Measurements from ENCODE around the gene DPY19L2.
"Not testable (repeated sequence)": the region's sequence is repeated elsewhere in the genome, so short reads cannot be mapped to it uniquely, and the experiment has no call there.

The DPY19L2 gene

DNA sequence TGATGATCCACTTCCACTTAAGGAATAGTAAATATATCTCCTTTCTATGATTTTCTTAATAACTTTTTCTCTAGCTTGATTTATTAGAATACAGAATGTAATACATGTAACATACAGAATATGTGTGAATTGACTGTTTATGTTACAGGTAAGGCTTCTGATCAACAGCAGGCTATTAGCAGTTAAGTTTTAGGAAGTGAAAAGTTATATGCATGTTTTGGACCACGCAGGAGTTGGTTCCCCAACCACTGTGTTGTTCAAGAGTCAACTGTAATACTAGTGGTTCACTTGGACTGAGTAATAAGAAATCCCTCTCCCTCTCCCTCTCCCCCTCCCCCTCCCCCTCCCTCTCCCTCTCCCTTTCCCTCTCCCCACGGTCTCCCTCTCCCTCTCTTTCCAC, 17.5 kb upstream of the DPY19L2 start:
- not testable (repeated sequence) for H3K4me1 Mint-ChIP-seq (ENCODE audit: low read depth); H3K4me3 Mint-ChIP-seq; H3K36me3 Mint-ChIP-seq (ENCODE audit: low read depth); DNase-seq (ENCODE audit: low spot score); H3K27ac Mint-ChIP-seq; H3K9me3 Mint-ChIP-seq; H3K27me3 Mint-ChIP-seq (ENCODE audit: low read depth)

- H3K4me1 Mint-ChIP-seq (ENCODE audit: low read depth); H3K36me3 Mint-ChIP-seq (ENCODE audit: low read depth); H3K9me3 Mint-ChIP-seq; DNase-seq (ENCODE audit: low spot score); H3K27me3 Mint-ChIP-seq (ENCODE audit: low read depth); H3K27ac Mint-ChIP-seq; H3K4me3 Mint-ChIP-seq: not testable (repeated sequence)
These were observed 14.3 kb upstream of the DPY19L2 start for GRCh38 chr12:63682617-63683016.

GRCh38 chr12:63680758-63681157, 12.5 kb upstream of the DPY19L2 start:
- not testable (repeated sequence) for H3K36me3 Mint-ChIP-seq (ENCODE audit: low read depth); DNase-seq (ENCODE audit: low spot score); H3K4me3 Mint-ChIP-seq; H3K27me3 Mint-ChIP-seq (ENCODE audit: low read depth); H3K9me3 Mint-ChIP-seq; H3K4me1 Mint-ChIP-seq (ENCODE audit: low read depth); H3K27ac Mint-ChIP-seq

DNA sequence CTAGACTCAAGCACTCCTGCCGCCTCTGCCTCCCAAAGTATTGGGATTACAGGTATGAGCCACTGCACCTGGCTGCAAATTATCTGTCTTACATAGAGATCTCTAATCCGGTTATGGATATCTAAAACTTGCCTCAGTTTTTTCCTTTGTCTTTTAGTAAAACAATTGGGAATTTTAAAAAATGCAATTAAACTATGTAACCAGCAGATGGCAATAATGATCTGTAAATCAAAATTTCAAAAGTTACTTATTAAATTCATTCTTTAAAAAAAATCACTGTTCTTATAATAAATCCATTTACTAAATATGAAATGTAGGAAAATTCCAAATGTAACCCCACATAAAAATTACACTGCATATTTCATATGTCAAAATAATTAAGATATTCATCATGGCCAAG, 4.3 kb upstream of the DPY19L2 start:
- H3K27me3 Mint-ChIP-seq (ENCODE audit: low read depth) = peaks cover 32% of the 10 kb centered on the region
- DNase-seq (ENCODE audit: low spot score); H3K4me3 Mint-ChIP-seq; H3K9me3 Mint-ChIP-seq; H3K36me3 Mint-ChIP-seq (ENCODE audit: low read depth); H3K4me1 Mint-ChIP-seq (ENCODE audit: low read depth); H3K27ac Mint-ChIP-seq: not testable (repeated sequence)

DNA sequence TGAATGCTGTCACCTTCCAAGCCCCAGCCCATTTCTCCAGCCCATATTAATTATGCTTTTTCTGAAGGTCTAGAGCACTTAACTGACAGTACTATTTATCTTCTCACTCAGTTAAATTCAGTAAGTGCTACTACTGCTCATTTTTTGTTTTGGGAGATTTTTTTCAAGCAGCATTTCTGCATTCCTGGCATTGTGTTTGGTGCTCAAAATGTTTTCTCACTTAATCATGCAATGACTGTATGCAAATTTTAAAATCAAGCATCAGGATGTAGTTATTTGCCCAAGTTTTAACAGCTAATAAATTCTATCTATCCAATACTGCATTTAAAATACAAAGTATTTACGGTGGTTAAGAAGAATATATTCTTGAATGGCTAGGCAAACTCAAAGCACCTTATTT, 1.6 kb upstream of the DPY19L2 start:
- H3K27ac Mint-ChIP-seq; H3K36me3 Mint-ChIP-seq (ENCODE audit: low read depth); H3K4me1 Mint-ChIP-seq (ENCODE audit: low read depth); H3K9me3 Mint-ChIP-seq; DNase-seq (ENCODE audit: low spot score): not testable (repeated sequence)
- Mint-ChIP-seq H3K4me3 (peak overlapping the region; percentile 53), H3K27me3 (ENCODE audit: low read depth) (peaks cover 42% of the 10 kb centered on the region)

GRCh38 chr12:63669427-63669826, 1.1 kb upstream of the DPY19L2 start:
- peaks cover 43% of the 10 kb centered on the region for H3K27me3 Mint-ChIP-seq (ENCODE audit: low read depth)
- not testable (repeated sequence) for DNase-seq (ENCODE audit: low spot score); H3K4me1 Mint-ChIP-seq (ENCODE audit: low read depth); H3K9me3 Mint-ChIP-seq; H3K27ac Mint-ChIP-seq; H3K36me3 Mint-ChIP-seq (ENCODE audit: low read depth)
- H3K4me3 Mint-ChIP-seq = peak overlapping the region; percentile 81

GRCh38 chr12:63668800-63669365, 590 bp upstream of the DPY19L2 start:
- Mint-ChIP-seq H3K4me3 (peak overlapping the region; percentile 81), H3K27me3 (ENCODE audit: low read depth) (peaks cover 45% of the 10 kb centered on the region)
- H3K27ac Mint-ChIP-seq; H3K9me3 Mint-ChIP-seq; H3K36me3 Mint-ChIP-seq (ENCODE audit: low read depth); H3K4me1 Mint-ChIP-seq (ENCODE audit: low read depth): not testable (repeated sequence)
- DNase-seq (ENCODE audit: low spot score) = peak; percentile 13

DNA sequence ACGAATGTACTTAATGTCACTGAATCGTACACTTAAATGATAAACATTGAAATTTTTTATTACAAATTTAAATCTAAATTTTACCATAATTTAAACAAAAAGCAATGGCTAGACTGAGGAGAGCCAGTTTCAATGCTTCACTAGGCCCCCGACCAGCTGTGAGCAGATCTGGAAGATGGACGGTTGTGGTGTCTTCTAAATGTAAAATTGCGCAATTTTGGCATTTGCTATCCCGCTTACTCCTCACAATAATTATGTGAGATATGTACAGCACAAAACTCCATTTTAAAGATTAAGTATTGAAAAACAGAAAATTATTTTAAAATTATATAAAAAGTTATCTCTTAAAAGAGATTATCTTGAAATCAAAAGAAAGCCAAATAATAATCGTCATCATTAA, 5.3 kb downstream of the DPY19L2 start:
- not testable (repeated sequence) for H3K27ac Mint-ChIP-seq; H3K9me3 Mint-ChIP-seq; H3K4me1 Mint-ChIP-seq (ENCODE audit: low read depth); DNase-seq (ENCODE audit: low spot score); H3K36me3 Mint-ChIP-seq (ENCODE audit: low read depth); H3K4me3 Mint-ChIP-seq
- H3K27me3 Mint-ChIP-seq (ENCODE audit: low read depth) = peaks cover 21% of the 10 kb centered on the region

DNA sequence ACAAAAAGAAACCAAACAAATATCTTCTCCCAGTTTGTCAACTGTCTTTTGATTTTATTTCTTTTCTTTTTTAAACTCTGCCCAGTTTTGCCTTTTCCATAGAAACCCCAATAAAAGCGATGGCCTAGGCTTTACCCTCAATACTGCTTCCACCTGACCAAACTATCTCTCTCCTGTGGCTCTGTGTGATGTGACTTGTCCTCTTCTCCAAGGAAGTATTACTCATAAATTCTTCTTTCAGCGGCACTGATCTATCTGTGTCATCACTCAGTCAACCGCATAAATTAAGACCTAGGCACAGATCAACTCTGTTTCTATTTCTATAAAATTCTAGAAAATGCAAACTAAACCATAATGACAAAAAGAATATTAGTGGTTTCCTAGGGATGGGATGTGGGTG, 9.8 kb downstream of the DPY19L2 start:
- H3K4me1 Mint-ChIP-seq (ENCODE audit: low read depth); H3K4me3 Mint-ChIP-seq; H3K27ac Mint-ChIP-seq; H3K36me3 Mint-ChIP-seq (ENCODE audit: low read depth); H3K9me3 Mint-ChIP-seq; H3K27me3 Mint-ChIP-seq (ENCODE audit: low read depth); DNase-seq (ENCODE audit: low spot score): not testable (repeated sequence)

GRCh38 chr12:63656407-63656806, 11.9 kb downstream of the DPY19L2 start:
- not testable (repeated sequence) for H3K27ac Mint-ChIP-seq; H3K36me3 Mint-ChIP-seq (ENCODE audit: low read depth); H3K4me1 Mint-ChIP-seq (ENCODE audit: low read depth); H3K27me3 Mint-ChIP-seq (ENCODE audit: low read depth); DNase-seq (ENCODE audit: low spot score); H3K9me3 Mint-ChIP-seq; H3K4me3 Mint-ChIP-seq

GRCh38 chr12:63655543-63656257, 12.6 kb downstream of the DPY19L2 start:
- DNase-seq (ENCODE audit: low spot score); H3K4me3 Mint-ChIP-seq; H3K36me3 Mint-ChIP-seq (ENCODE audit: low read depth); H3K4me1 Mint-ChIP-seq (ENCODE audit: low read depth); H3K27me3 Mint-ChIP-seq (ENCODE audit: low read depth); H3K27ac Mint-ChIP-seq; H3K9me3 Mint-ChIP-seq: not testable (repeated sequence)

DNA sequence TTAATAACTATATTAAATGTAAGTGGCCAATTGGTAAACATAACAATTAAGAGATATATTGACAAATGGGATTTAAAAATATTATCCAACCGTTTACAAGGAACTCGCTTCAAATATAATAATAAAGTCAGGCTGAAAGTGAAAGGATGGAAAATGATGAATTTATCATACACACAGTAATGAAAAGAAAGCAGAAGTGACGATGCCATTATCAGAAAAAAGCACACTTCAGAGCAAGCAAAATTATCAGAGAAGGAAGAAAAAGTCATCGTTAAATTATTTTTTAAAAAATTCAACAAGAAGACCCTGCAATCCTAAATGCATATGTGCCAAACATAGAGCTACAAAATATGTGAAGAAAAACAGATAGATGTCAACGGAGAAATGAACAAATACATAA, 13.8 kb downstream of the DPY19L2 start:
- H3K4me3 Mint-ChIP-seq; H3K4me1 Mint-ChIP-seq (ENCODE audit: low read depth); H3K27ac Mint-ChIP-seq; H3K36me3 Mint-ChIP-seq (ENCODE audit: low read depth); H3K27me3 Mint-ChIP-seq (ENCODE audit: low read depth); DNase-seq (ENCODE audit: low spot score); H3K9me3 Mint-ChIP-seq: not testable (repeated sequence)

GRCh38 chr12:63649517-63649916, 18.8 kb downstream of the DPY19L2 start:
- H3K4me1 Mint-ChIP-seq (ENCODE audit: low read depth) = not testable (repeated sequence)

DNA sequence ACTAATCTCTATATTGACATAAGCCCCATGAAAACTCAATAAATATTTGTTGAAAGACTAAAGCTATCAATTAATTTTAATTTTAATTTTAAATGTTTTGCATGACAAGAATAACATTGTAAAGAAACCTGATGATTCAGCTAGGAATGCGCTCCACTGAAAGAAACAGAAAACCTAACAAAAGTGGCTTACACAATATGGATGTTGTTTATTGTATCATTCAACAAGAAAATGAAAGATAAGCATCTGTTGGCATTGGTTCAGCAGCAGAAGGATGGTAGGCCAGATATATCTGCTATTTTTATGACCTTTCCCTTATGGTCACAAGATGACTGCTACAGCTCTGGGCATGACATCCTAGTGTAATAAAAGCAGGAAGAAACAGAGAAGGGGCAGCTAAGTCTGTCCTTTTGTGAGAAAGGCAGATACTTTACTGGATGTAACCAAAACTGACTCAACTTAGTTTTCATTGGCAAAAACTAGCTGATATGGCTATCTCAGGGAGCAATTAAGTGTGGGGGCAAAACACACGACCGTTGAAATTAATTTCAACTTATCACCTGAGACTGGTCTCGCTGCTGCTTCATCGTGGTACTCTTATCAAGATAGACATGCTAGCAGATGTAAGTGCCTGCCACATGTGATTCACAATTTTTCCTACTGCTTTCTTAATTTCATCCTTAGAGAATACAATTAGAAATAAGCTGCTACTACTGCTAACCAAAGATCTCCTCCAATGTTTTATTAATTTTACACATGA, 24.7 kb downstream of the DPY19L2 start:
- H3K4me3 Mint-ChIP-seq; H3K4me1 Mint-ChIP-seq (ENCODE audit: low read depth); H3K9me3 Mint-ChIP-seq; H3K27me3 Mint-ChIP-seq (ENCODE audit: low read depth); DNase-seq (ENCODE audit: low spot score); H3K36me3 Mint-ChIP-seq (ENCODE audit: low read depth); H3K27ac Mint-ChIP-seq: not testable (repeated sequence)

More at GRCh38 chr12:63649517-63649916, 18.8 kb downstream of the DPY19L2 start:
- not testable (repeated sequence) for DNase-seq (ENCODE audit: low spot score); H3K4me3 Mint-ChIP-seq; H3K9me3 Mint-ChIP-seq; H3K27ac Mint-ChIP-seq; H3K36me3 Mint-ChIP-seq (ENCODE audit: low read depth); H3K27me3 Mint-ChIP-seq (ENCODE audit: low read depth)
